GM12874 (cell line): ENCODE results near the gene TANGO2.

ENCODE experiments used
- CTCF ChIP-seq: IDR thresholded peaks from 2 replicates; pipeline ENCODE4 v1.5.1; 2011; ENCODE audit warnings: low read depth, mild to moderate bottlenecking, control low read depth, low read length, moderate library complexity; ENCODE audit not compliant: insufficient read depth

Gene TANGO2

GRCh38 chr22:20000246-20001081, 20.4 kb upstream of the TANGO2 start:
- no peak for TF ChIP-seq CTCF

GRCh38 chr22:20001082-20001638, 19.8 kb upstream of the TANGO2 start:
- TF ChIP-seq CTCF, result no peak

GRCh38 chr22:20002128-20002527, 18.8 kb upstream of the TANGO2 start:
- no peak for TF ChIP-seq CTCF

- no peak for TF ChIP-seq CTCF
These were observed 18.3 kb upstream of the TANGO2 start for GRCh38 chr22:20002636-20003035.

- no peak for TF ChIP-seq CTCF
These were observed 17.6 kb upstream of the TANGO2 start for GRCh38 chr22:20003304-20003703.

- no peak for TF ChIP-seq CTCF
These were observed 16.4 kb upstream of the TANGO2 start for GRCh38 chr22:20004464-20004863.

- no peak for TF ChIP-seq CTCF
These were observed 12.5 kb upstream of the TANGO2 start for GRCh38 chr22:20008221-20008995.
